ENCODE measurements around the gene PYGL. TPM values are rescaled to one million over a fixed set of nuclear protein-coding genes. Genes with fewer than 3 reads are reported as not detected.

PYGL gene
- total RNA-seq, 2 donors from 2014 or later: 15.4 to 23.6 TPM

DNA sequence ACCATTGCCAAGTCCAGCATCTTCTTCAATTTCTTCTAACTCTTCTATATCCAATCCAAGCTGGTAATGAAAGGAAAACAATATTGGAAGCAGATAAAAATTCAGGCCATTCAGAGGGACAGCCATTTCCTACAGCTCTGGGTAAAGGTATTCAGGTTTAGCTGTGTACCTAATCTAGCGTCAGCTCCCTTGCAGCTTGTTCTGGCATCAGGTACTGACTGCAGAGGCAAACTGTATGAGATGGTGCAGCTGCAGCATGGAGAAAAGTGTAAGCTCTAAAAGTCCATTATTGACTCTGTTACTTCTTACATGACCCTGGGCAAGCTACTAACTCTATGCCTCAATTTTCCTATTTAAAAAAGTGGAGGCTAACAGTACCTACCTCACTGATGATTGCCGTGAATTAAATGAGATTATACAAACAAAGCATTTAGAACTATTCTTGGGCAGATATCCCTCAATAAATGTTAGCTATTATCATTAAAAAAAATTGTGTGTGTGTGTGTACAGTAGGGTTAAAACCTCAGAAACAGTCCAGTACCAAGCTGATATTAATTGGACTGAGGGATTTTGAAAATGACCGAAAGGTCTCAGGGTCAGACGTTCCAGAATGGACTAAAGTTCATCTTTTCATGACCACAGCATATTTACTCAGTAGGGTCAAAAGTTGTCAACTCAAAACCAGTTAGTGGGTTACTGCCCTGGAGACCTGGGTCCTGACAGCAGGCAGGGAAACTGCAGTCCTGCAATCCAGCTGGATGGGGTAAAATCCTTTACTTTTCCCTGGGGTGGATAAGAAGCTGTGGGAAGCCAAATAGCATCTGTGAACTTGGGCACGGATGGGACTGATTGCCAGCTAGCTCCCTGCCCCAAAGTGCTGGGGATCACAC lies 8.9 kb downstream of the PYGL start:
- Histone ChIP-seq H3K36me3 (no peaks in the 10 kb centered on the region), H3K4me1 (replicated peaks) (no peaks in the 10 kb centered on the region), H3K27ac (no peak overlapping the region), H3K4me3 (no peak overlapping the region), H3K9me3 (no peaks in the 10 kb centered on the region), H3K27me3 (replicated peaks; ENCODE audit: insufficient read depth) (no peaks in the 10 kb centered on the region)
- DNase-seq (ENCODE audit: low spot score): no peak
- intact Hi-C loops (cut with DNase I): no loop called here
- TF ChIP-seq POLR2AphosphoS5 (IDR thresholded peaks at IDR 0.05) (no peak), POLR2A (IDR thresholded peaks at IDR 0.05) (no peak)
- TF ChIP-seq, protein P1, sequence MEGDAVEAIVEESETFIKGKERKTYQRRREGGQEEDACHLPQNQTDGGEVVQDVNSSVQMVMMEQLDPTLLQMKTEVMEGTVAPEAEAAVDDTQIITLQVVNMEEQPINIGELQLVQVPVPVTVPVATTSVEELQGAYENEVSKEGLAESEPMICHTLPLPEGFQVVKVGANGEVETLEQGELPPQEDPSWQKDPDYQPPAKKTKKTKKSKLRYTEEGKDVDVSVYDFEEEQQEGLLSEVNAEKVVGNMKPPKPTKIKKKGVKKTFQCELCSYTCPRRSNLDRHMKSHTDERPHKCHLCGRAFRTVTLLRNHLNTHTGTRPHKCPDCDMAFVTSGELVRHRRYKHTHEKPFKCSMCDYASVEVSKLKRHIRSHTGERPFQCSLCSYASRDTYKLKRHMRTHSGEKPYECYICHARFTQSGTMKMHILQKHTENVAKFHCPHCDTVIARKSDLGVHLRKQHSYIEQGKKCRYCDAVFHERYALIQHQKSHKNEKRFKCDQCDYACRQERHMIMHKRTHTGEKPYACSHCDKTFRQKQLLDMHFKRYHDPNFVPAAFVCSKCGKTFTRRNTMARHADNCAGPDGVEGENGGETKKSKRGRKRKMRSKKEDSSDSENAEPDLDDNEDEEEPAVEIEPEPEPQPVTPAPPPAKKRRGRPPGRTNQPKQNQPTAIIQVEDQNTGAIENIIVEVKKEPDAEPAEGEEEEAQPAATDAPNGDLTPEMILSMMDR (IDR thresholded peaks at IDR 0.05): no peak
- WGBS: 77% methylated on average over 5 of the region's 5 CpGs

DNA sequence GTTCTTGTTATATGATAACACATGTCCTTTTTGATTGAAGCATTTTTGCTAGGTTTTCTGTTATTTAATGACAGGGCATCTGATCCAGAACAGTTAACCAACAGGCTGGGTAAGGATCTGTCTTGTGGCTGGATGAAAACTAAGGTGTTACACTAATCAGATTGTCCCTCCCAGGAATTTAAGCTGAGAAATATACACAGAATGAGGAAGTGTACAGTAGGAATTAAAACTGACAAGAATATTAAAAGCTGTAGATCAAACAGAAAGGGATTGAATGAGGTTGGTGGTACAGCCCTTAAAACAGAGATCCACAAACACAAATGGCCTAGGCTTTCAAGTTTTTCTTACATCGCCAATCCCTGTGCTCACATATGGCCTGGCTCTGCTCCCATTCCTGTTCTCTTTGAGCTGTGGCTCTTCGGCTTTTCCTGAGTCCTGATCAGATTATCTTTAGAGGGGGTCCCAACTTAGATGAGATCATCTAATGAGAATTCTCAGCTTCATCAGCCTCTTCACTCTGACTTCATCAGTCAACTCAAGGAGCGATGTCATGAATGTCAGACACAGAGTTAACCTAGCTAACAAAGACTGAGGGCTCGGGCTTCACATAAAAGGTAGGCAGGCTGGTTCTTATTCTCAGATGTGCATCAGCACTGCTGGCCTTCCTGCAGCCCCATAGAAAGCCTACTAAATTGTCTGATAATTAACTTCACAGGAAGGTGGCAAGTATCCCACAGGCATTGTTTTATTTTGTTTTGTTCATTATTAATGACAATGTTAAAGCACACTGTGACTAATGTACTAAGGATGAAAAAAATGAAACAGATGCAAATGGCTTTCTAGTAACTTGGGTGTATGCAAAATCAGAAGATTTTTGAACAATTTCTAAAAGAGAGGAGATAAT lies 11.4 kb downstream of the PYGL start:
- intact Hi-C loops (cut with DNase I): no loop called here
- no peak for DNase-seq (ENCODE audit: low spot score)
- no peak overlapping the region for H3K4me3 ChIP-seq
- TF ChIP-seq POLR2AphosphoS5 (IDR thresholded peaks at IDR 0.05) (no peak), POLR2A (IDR thresholded peaks at IDR 0.05) (no peak)
- TF ChIP-seq, protein P1 (IDR thresholded peaks at IDR 0.05): no peak
- no peak overlapping the region for H3K27ac ChIP-seq
- 81% methylated on average over 4 of the region's 4 CpGs for WGBS
- H3K4me1 ChIP-seq (replicated peaks): no peaks in the 10 kb centered on the region
- H3K36me3 ChIP-seq: no peaks in the 10 kb centered on the region
- H3K9me3 ChIP-seq: no peaks in the 10 kb centered on the region
- H3K27me3 ChIP-seq (replicated peaks; ENCODE audit: insufficient read depth): no peaks in the 10 kb centered on the region

DNA sequence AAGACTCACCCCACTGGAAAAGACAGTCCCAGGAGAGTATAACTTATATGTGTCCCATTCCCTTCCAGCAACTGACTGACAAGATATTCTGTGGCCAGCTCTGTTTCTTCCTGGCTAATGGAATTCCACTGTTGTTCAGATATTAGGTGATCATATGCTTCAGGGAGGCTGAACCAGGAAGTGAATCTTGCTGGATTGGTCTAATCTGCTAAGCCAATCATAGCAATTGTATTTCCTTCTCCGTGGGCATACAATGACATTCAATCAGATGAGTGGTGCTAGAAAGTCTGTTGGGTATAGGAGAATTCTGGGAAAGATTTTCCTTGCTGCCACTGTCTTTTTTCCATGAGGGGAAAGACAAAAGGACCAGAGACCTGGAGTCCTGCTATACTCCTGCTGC lies 12.1 kb downstream of the PYGL start:
- H3K4me1 ChIP-seq (replicated peaks): no peaks in the 10 kb centered on the region
- DNase-seq (ENCODE audit: low spot score): no peak
- no peaks in the 10 kb centered on the region for H3K9me3 ChIP-seq
- WGBS: 67% methylated on average over 1 of the region's 1 CpG
- no peak overlapping the region for H3K4me3 ChIP-seq
- TF ChIP-seq POLR2AphosphoS5 (IDR thresholded peaks at IDR 0.05): no peak
- TF ChIP-seq, protein P1 (IDR thresholded peaks at IDR 0.05): no peak
- no peak for TF ChIP-seq POLR2A (IDR thresholded peaks at IDR 0.05)
- no peaks in the 10 kb centered on the region for H3K27me3 ChIP-seq (replicated peaks; ENCODE audit: insufficient read depth)
- intact Hi-C loops (cut with DNase I): no loop called here
- H3K27ac ChIP-seq: no peak overlapping the region
- no peaks in the 10 kb centered on the region for H3K36me3 ChIP-seq

DNA sequence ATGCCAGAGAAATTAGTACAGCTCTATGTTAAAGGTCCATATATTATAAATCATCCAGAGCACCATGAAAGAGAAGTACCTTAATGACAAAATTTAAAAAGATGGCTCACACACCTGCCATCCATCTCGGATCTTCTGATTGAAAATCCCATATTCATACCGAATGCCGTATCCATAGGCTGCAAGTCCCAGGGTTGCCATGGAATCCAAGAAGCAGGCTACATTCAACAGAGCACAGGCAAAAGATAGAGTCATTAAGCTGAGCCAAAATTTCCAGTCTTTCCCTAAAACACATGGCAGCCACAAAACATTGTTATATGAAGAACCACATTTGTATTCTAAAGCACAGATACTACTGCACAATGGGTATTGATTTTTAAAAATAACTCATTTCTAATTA lies 12.7 kb downstream of the PYGL start:
- H3K27ac ChIP-seq: no peak overlapping the region
- H3K36me3 ChIP-seq: no peaks in the 10 kb centered on the region
- intact Hi-C loops (cut with DNase I): no loop called here
- H3K27me3 ChIP-seq (replicated peaks; ENCODE audit: insufficient read depth): no peaks in the 10 kb centered on the region
- 97% methylated on average over 3 of the region's 3 CpGs for WGBS
- TF ChIP-seq POLR2AphosphoS5 (IDR thresholded peaks at IDR 0.05) (no peak), POLR2A (IDR thresholded peaks at IDR 0.05) (no peak)
- TF ChIP-seq, protein P1 (IDR thresholded peaks at IDR 0.05): no peak
- H3K4me1 ChIP-seq (replicated peaks): no peaks in the 10 kb centered on the region
- no peak overlapping the region for H3K4me3 ChIP-seq
- DNase-seq (ENCODE audit: low spot score): no peak
- no peaks in the 10 kb centered on the region for H3K9me3 ChIP-seq
